Panc1 (cell line): ENCODE measurements around the gene RAB8A. TPM values are rescaled to one million over a fixed set of nuclear protein-coding genes. Genes with fewer than 3 reads are reported as not detected.

Experiments used
- ATAC-seq: fragments of 200-7000 bp; cut with Tn5 transposase; 2 replicates; pipeline ENCODE4 v1.9.1; 2020; ENCODE audit warnings: mild to moderate bottlenecking, moderate library complexity
- BruUV-seq: library from RNA; stranded (reverse); fragments of 400-500 nt; replicated peaks from 2 replicates; lab custom pipeline; 2021; lab: Mats Ljungman, UMichigan
- CTCF ChIA-PET: fragments of 300-600 bp; sonication (Branson Sonifier 250); formaldehyde crosslinking; loops from one replicate; lab custom pipeline; 2022; ENCODE audit warnings: antibody characterized with exemption; lab: Charles Lee
- POLR2A ChIA-PET: fragments of 300-600 bp; sonication (Branson Sonifier 250); formaldehyde crosslinking; loops from one replicate; lab custom pipeline; 2022; ENCODE audit warnings: antibody characterized with exemption; lab: Charles Lee
- DNase-seq: peaks from one replicate; pipeline ENCODE4 v3.0.0-alpha.2; 2010; ENCODE audit warnings: low read depth, low spot score
- H3K27ac ChIP-seq: 2 replicates; pipeline ENCODE4 v1.5.1; 2011; ENCODE audit warnings: mild to moderate bottlenecking, low read length, inconsistent platforms
- H3K27me3 ChIP-seq: fragments of 200-500 bp; sonication (Bioruptor generic); 2 replicates; pipeline ENCODE4 v1.6.0; 2014; ENCODE audit warnings: low read length, inconsistent platforms; ENCODE audit not compliant: control insufficient read depth, insufficient read depth
- H3K36me3 ChIP-seq: fragments of 200-500 bp; sonication (Bioruptor generic); 2 replicates; pipeline ENCODE4 v1.5.1; 2014; ENCODE audit warnings: inconsistent platforms, mild to moderate bottlenecking, low read length, moderate library complexity; ENCODE audit not compliant: control insufficient read depth, insufficient read depth
- H3K4me1 ChIP-seq: 2 replicates; pipeline ENCODE4 v1.5.1; 2011; ENCODE audit warnings: inconsistent platforms, mild to moderate bottlenecking, low read length, moderate library complexity; ENCODE audit not compliant: control insufficient read depth, insufficient read depth
- H3K4me3 ChIP-seq, 2 experiments: 2 replicates each; pipeline ENCODE4 v1.5.1; 2011 to 2012; ENCODE audit warnings: low read depth in 2 of 2, low read length in 2 of 2, mild to moderate bottlenecking in 2 of 2, inconsistent platforms in 1 of 2, moderate library complexity in 1 of 2
- H3K9me3 ChIP-seq: fragments of 200-500 bp; sonication (Bioruptor generic); 2 replicates; pipeline ENCODE4 v1.5.1; 2014; ENCODE audit warnings: low read depth, mild to moderate bottlenecking, inconsistent platforms, low read length, moderate library complexity; ENCODE audit not compliant: control insufficient read depth, insufficient read depth
- POLR2AphosphoS5 ChIP-seq: IDR thresholded peaks from 2 replicates; pipeline ENCODE4 v1.6.1; 2012; ENCODE audit warnings: mild to moderate bottlenecking, low read depth, low read length, moderate library complexity
- SIN3A ChIP-seq: IDR thresholded peaks from 2 replicates; pipeline ENCODE4 v1.6.1; 2012; ENCODE audit warnings: low read depth, mild to moderate bottlenecking, low read length, moderate library complexity, borderline replicate concordance; ENCODE audit not compliant: insufficient read depth
- TCF7L2 ChIP-seq: IDR thresholded peaks from 2 replicates; pipeline ENCODE4 v1.6.1; 2011; ENCODE audit warnings: mild to moderate bottlenecking, low read depth, low read length, inconsistent platforms
- in situ Hi-C: cut with HindIII; loops from 2 replicates; pipeline ENCODE4 v1.10.0; 2016; ENCODE audit warnings: low sequenced_read_pairs, low pct_unique_long_range_greater_than_20kb
- intact Hi-C: fragments of 100-400 bp; cut with micrococcal nuclease; formaldehyde crosslinking; loops from one replicate; pipeline ENCODE4 v1.10.0; 2022; ENCODE audit not compliant: unreplicated experiment
- total RNA-seq: library from RNA; stranded (reverse); gene quantifications from one replicate; pipeline ENCODE4 v1.2.1, GENCODE V29; 2021; ENCODE audit not compliant: unreplicated experiment
- TF ChIP-seq, protein P1 (sequence below): fragments of 450-650 bp; IDR thresholded peaks from 2 replicates; pipeline ENCODE4 v1.5.1; 2017; ENCODE audit warnings: mild to moderate bottlenecking
- TF ChIP-seq, protein P2 (sequence below), 2 experiments: IDR thresholded peaks; 2 replicates each; pipeline ENCODE4 v1.6.1; 2011 to 2012; ENCODE audit warnings: low read depth in 2 of 2, control low read depth in 1 of 2, low read length in 1 of 2, mild to moderate bottlenecking in 1 of 2, moderate library complexity in 1 of 2; ENCODE audit not compliant: insufficient read depth in 1 of 2

Gene RAB8A
- total RNA-seq, 1 experiment from 2014 or later: 75.8 TPM

DNA sequence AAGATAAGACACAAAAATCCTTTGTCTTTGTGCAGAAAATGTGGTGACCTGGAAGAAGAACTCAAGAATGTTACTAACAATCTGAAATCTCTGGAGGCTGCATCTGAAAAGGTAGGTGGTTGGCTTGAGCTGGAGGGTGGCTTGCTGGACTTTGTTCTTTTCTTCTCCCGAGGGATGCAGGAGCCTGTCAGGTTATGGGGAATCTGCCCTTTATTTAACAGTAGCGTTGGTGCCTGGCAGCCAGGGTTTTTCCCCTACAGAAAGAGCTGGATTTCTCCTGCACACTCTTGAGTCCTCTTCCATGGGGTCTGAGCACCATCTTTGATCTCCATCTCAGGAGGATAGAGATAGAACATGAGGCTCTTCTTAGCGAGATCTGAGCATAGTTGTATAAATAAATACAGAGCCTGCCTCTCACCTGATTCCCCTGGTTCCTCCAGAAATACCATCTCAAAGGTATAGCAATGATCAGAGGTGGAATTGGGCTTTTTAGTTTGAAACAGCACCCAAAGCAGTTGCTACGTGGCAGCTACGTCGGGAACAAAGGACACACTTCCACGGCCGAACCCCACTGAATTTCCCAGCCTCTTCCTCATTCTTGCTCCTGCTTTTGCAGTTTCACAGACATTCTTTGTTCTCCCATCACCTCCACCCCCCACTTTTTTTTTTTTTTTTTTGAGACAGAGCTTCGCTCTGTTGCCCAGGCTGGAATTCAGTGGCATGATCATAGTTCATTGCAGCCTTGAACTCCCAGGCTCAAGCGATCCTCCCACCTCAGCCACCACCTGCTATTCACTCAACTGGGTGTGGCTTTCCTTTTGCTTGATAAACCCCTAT lies 22.5 kb upstream of the RAB8A start:
- intact Hi-C loops: no loop called here
- no peak overlapping the region for H3K27ac ChIP-seq

DNA sequence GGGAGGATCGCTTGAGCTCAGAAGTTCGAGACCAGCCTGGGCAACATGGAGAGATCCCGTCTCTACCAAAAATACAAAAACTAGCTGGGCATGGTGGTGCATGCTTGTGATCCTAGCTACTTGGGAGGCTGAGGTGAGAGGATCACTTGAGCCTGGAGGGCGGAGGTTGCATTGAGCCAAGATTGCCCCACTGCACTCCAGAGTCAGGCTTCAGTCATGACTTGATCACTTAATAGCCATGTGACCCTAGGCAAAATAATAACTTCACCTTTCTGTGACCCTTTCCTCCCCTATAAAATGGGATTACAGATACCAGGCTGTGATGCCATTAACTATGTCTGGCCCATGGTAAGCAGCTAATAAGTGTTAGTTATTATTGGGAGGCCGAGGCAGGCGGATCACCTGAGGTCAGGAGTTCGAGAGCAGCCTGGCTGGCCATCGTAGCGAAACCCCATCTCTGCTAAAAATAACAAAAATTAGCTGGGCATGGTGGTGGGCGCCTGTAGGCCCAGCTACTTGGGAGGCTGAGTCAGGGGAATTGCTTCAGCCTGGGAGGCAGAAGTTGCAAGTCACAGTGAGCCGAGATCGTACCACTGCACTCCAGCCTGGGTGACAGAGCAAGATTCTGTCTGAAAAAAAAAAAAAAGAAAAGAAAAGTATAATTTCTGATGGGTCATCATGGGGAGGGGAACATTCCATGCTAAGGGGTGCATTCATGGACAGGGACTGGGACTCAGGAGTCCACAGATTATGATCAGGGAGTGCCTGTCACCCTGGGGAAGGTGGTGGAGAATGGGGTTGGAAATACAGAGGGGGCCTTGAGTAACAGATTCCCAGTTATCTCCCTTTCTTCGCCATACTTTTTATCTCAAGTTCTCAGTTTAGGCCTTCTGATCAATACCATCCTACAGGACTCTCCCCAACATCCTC lies 19.9 kb upstream of the RAB8A start:
- no peaks in the 10 kb centered on the region for H3K4me1 ChIP-seq
- ATAC-seq (no peak), DNase-seq (no peak)
- H3K36me3 ChIP-seq: peaks cover 13% of the 10 kb centered on the region
- in situ Hi-C loops: no loop called here
- ChIA-PET POLR2A (no interaction called here), CTCF (no interaction called here)
- H3K27ac ChIP-seq: no peak overlapping the region
- TF ChIP-seq, protein P1, sequence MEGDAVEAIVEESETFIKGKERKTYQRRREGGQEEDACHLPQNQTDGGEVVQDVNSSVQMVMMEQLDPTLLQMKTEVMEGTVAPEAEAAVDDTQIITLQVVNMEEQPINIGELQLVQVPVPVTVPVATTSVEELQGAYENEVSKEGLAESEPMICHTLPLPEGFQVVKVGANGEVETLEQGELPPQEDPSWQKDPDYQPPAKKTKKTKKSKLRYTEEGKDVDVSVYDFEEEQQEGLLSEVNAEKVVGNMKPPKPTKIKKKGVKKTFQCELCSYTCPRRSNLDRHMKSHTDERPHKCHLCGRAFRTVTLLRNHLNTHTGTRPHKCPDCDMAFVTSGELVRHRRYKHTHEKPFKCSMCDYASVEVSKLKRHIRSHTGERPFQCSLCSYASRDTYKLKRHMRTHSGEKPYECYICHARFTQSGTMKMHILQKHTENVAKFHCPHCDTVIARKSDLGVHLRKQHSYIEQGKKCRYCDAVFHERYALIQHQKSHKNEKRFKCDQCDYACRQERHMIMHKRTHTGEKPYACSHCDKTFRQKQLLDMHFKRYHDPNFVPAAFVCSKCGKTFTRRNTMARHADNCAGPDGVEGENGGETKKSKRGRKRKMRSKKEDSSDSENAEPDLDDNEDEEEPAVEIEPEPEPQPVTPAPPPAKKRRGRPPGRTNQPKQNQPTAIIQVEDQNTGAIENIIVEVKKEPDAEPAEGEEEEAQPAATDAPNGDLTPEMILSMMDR: no peak
- TF ChIP-seq, protein P2, sequence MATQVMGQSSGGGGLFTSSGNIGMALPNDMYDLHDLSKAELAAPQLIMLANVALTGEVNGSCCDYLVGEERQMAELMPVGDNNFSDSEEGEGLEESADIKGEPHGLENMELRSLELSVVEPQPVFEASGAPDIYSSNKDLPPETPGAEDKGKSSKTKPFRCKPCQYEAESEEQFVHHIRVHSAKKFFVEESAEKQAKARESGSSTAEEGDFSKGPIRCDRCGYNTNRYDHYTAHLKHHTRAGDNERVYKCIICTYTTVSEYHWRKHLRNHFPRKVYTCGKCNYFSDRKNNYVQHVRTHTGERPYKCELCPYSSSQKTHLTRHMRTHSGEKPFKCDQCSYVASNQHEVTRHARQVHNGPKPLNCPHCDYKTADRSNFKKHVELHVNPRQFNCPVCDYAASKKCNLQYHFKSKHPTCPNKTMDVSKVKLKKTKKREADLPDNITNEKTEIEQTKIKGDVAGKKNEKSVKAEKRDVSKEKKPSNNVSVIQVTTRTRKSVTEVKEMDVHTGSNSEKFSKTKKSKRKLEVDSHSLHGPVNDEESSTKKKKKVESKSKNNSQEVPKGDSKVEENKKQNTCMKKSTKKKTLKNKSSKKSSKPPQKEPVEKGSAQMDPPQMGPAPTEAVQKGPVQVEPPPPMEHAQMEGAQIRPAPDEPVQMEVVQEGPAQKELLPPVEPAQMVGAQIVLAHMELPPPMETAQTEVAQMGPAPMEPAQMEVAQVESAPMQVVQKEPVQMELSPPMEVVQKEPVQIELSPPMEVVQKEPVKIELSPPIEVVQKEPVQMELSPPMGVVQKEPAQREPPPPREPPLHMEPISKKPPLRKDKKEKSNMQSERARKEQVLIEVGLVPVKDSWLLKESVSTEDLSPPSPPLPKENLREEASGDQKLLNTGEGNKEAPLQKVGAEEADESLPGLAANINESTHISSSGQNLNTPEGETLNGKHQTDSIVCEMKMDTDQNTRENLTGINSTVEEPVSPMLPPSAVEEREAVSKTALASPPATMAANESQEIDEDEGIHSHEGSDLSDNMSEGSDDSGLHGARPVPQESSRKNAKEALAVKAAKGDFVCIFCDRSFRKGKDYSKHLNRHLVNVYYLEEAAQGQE (IDR thresholded peaks at IDR 0.05; ENCODE audit: insufficient read depth in 1 of 2, low read depth in 2 of 2, low read length in 1 of 2): no peak
- TF ChIP-seq TCF7L2 (no peak), POLR2AphosphoS5 (no peak), SIN3A (no peak)
- BruUV-seq: no TSS peak
- H3K9me3 ChIP-seq: no peaks in the 10 kb centered on the region
- intact Hi-C loops: no loop called here
- no peaks in the 10 kb centered on the region for H3K27me3 ChIP-seq
- H3K4me3 ChIP-seq: no peak overlapping the region

More for the DNA sequence above, 22.5 kb upstream of the RAB8A start:
- POLR2A ChIA-PET: no interaction called here
- Histone ChIP-seq H3K9me3 (no peaks in the 10 kb centered on the region), H3K36me3 (peaks cover 2% of the 10 kb centered on the region; the same call in 1 of the 2 replicates), H3K27me3 (no peaks in the 10 kb centered on the region), H3K4me1 (no peaks in the 10 kb centered on the region), H3K4me3 (no peak overlapping the region)
- TF ChIP-seq, protein P1: no peak
- TF ChIP-seq POLR2AphosphoS5: no peak
- no peak for TF ChIP-seq TCF7L2
- TF ChIP-seq, protein P2 (IDR thresholded peaks at IDR 0.05; ENCODE audit: insufficient read depth in 1 of 2, low read depth in 2 of 2, low read length in 1 of 2): no peak
- TF ChIP-seq SIN3A: no peak
- CTCF ChIA-PET: interaction anchor here (0.6 kb wide), 1 partner anchor 71 kb away, joined by 3 read pairs; no protein-coding TSS in a partner anchor
- DNase-seq: no peak
- ATAC-seq: no peak
- in situ Hi-C loops: no loop called here
- TSS peak; percentile 36 for BruUV-seq
